H1 (cell line): ENCODE measurements around the gene RAB1B. TPM values are rescaled to one million over a fixed set of nuclear protein-coding genes. Genes with fewer than 3 reads are reported as not detected.

Experiments used
- CTCF ChIA-PET: fragments of 300-600 bp; sonication (Branson Sonifier 250); formaldehyde crosslinking; loops from one replicate; lab custom pipeline; 2021; ENCODE audit not compliant: partially characterized antibody; lab: Charles Lee
- POLR2A ChIA-PET: fragments of 300-600 bp; sonication (Branson Sonifier 250); formaldehyde crosslinking; loops from one replicate; lab custom pipeline; 2021; ENCODE audit warnings: inconsistent platforms; ENCODE audit not compliant: partially characterized antibody; lab: Charles Lee
- DNase-seq, 2 experiments: peaks; one replicate each; pipeline versions ENCODE4 v3.0.0 to v3.0.0-alpha.2; 2010 to 2022; ENCODE audit warnings: low spot score in 2 of 2, low read depth in 1 of 2, mixed read lengths in 1 of 2
- FAIRE-seq: peaks from 2 replicates; lab custom pipeline; 2011; peaks lifted over from hg19 to GRCh38; lab: Jason Lieb, UNC
- H2AFZ ChIP-seq: 2 replicates; pipeline ENCODE4 v1.8.1; 2012; ENCODE audit warnings: low read length, inconsistent platforms
- H2AK5ac ChIP-seq: 2 replicates; pipeline ENCODE4 v1.6.1; 2013; ENCODE audit warnings: low read depth, low read length
- H2BK120ac ChIP-seq: replicated peaks from 2 replicates; pipeline ENCODE3; 2013; ENCODE audit warnings: low read depth, low read length, inconsistent platforms
- H2BK12ac ChIP-seq: 2 replicates; pipeline ENCODE4 v1.6.1; 2013; ENCODE audit warnings: low read depth, low read length
- H2BK15ac ChIP-seq: 2 replicates; pipeline ENCODE4 v1.6.1; 2013; ENCODE audit warnings: low read length
- H2BK20ac ChIP-seq: 2 replicates; pipeline ENCODE4 v1.6.1; 2013; ENCODE audit warnings: low read length
- H2BK5ac ChIP-seq: 2 replicates; pipeline ENCODE4 v1.6.1; 2013; ENCODE audit warnings: low read depth, low read length
- H3K14ac ChIP-seq: 2 replicates; pipeline ENCODE4 v1.6.1; 2013; ENCODE audit warnings: inconsistent platforms; ENCODE audit not compliant: insufficient read length
- H3K18ac ChIP-seq: 2 replicates; pipeline ENCODE4 v1.6.1; 2013; ENCODE audit warnings: low read length; ENCODE audit errors: extremely low read depth
- H3K23ac ChIP-seq: 2 replicates; pipeline ENCODE4 v1.6.1; 2013; ENCODE audit warnings: inconsistent platforms; ENCODE audit not compliant: insufficient read length
- H3K23me2 ChIP-seq: 2 replicates; pipeline ENCODE4 v1.6.1; 2013; ENCODE audit warnings: low read depth, low read length
- H3K27ac ChIP-seq: 2 replicates; pipeline ENCODE4 v1.6.1; 2011; ENCODE audit warnings: low read depth, low read length, inconsistent platforms
- H3K27me3 ChIP-seq, 4 experiments: replicated peaks in 1 of 4; 1 replicate in 1 of 4; 2 replicates in 3 of 4; pipeline versions ENCODE4 v1.6.1 to v1.8.1; 2011 to 2013; ENCODE audit warnings: low read length in 3 of 4, mild to moderate bottlenecking in 3 of 4, inconsistent platforms in 2 of 4, mixed read lengths in 2 of 4, moderate library complexity in 1 of 4; ENCODE audit not compliant: control insufficient read depth in 3 of 4, insufficient read depth in 3 of 4; ENCODE audit errors: extremely low read depth in 1 of 4
- H3K36me3 ChIP-seq, 4 experiments: 2 replicates each; pipeline versions ENCODE4 v1.6.1 to v1.8.1; 2011 to 2013; ENCODE audit warnings: mild to moderate bottlenecking in 4 of 4, low read length in 3 of 4, moderate library complexity in 2 of 4, control low read depth in 1 of 4, inconsistent platforms in 1 of 4; ENCODE audit not compliant: insufficient read depth in 4 of 4, control insufficient read depth in 2 of 4
- H3K4ac ChIP-seq: replicated peaks from 2 replicates; pipeline ENCODE3; 2013; ENCODE audit warnings: low read length, low read depth, mixed read lengths, inconsistent platforms; ENCODE audit not compliant: insufficient read length
- H3K4me1 ChIP-seq, 4 experiments: replicated peaks in 1 of 4; 1 replicate in 1 of 4; 2 replicates in 3 of 4; pipeline versions ENCODE4 v1.6.1 to v1.8.1; 2011 to 2013; ENCODE audit warnings: low read length in 3 of 4, inconsistent platforms in 2 of 4, mixed read lengths in 1 of 4; ENCODE audit not compliant: insufficient read depth in 4 of 4, control insufficient read depth in 3 of 4
- H3K4me2 ChIP-seq, 2 experiments: 2 replicates each; pipeline versions ENCODE4 v1.6.1 to v1.8.1; 2011 to 2013; ENCODE audit warnings: low read depth in 2 of 2, low read length in 2 of 2, control low read depth in 1 of 2, inconsistent platforms in 1 of 2, mild to moderate bottlenecking in 1 of 2; ENCODE audit not compliant: insufficient read depth in 1 of 2
- H3K4me3 ChIP-seq, 4 experiments: fragments of 200-600, 300-600 bp in 1 of 4; sonication (generic), shearing (Covaris generic), sonication (Bioruptor Twin) in 1 of 4; 2 replicates each; pipeline versions ENCODE4 v1.5.1 to v1.8.1; 2011 to 2016; ENCODE audit warnings: low read length in 4 of 4, low read depth in 3 of 4, control low read depth in 2 of 4, inconsistent platforms in 2 of 4, mild to moderate bottlenecking in 2 of 4, mixed read lengths in 1 of 4, moderate library complexity in 1 of 4; ENCODE audit not compliant: insufficient read depth in 2 of 4; ENCODE audit errors: extremely low read depth in 1 of 4
- H3K56ac ChIP-seq: replicated peaks from 2 replicates; pipeline ENCODE3; 2013; ENCODE audit warnings: low read depth, mild to moderate bottlenecking, mixed read lengths, low read length, inconsistent platforms; ENCODE audit not compliant: insufficient read length
- H3K79me1 ChIP-seq: 2 replicates; pipeline ENCODE4 v1.6.1; 2013; ENCODE audit warnings: low read depth, low read length, control low read depth
- H3K79me2 ChIP-seq, 2 experiments: 2 replicates each; pipeline versions ENCODE4 v1.6.1 to v1.8.1; 2012 to 2013; ENCODE audit warnings: low read length in 2 of 2, mild to moderate bottlenecking in 2 of 2, inconsistent platforms in 1 of 2; ENCODE audit not compliant: insufficient read depth in 2 of 2, control insufficient read depth in 1 of 2
- H3K9ac ChIP-seq, 4 experiments: replicated peaks in 1 of 4; 1 replicate in 1 of 4; 2 replicates in 3 of 4; pipeline versions ENCODE4 v1.6.1 to v1.8.1; 2011 to 2013; ENCODE audit warnings: low read depth in 3 of 4, low read length in 3 of 4, control low read depth in 2 of 4, mild to moderate bottlenecking in 2 of 4, moderate library complexity in 2 of 4, inconsistent platforms in 1 of 4; ENCODE audit errors: extremely low read depth in 1 of 4
- H3K9me3 ChIP-seq, 2 experiments: 2 replicates each; pipeline versions ENCODE4 v1.6.1 to v1.8.1; 2012 to 2013; ENCODE audit warnings: mild to moderate bottlenecking in 2 of 2, moderate library complexity in 2 of 2, control low read depth in 1 of 2, inconsistent platforms in 1 of 2, low read depth in 1 of 2, low read length in 1 of 2, mixed read lengths in 1 of 2; ENCODE audit not compliant: insufficient read depth in 2 of 2
- H4K20me1 ChIP-seq, 2 experiments: replicated peaks in 1 of 2; 2 replicates each; pipeline versions ENCODE3 to v1.8.1; 2011 to 2013; ENCODE audit warnings: inconsistent platforms in 2 of 2, low read length in 2 of 2, mild to moderate bottlenecking in 1 of 2; ENCODE audit not compliant: insufficient read depth in 2 of 2, control insufficient read depth in 1 of 2
- H4K5ac ChIP-seq: 2 replicates; pipeline ENCODE4 v1.6.1; 2013; ENCODE audit warnings: low read length, low read depth, mixed read lengths, inconsistent platforms; ENCODE audit not compliant: insufficient read length
- H4K8ac ChIP-seq: 2 replicates; pipeline ENCODE4 v1.8.0; 2013; ENCODE audit warnings: mild to moderate bottlenecking, moderate library complexity, low read length, inconsistent platforms; ENCODE audit not compliant: insufficient read depth; ENCODE audit errors: extremely low read depth
- H4K91ac ChIP-seq: replicated peaks from 2 replicates; pipeline ENCODE3; 2013; ENCODE audit warnings: low read length, mixed read lengths, inconsistent platforms; ENCODE audit not compliant: insufficient read length
- CEBPB ChIP-seq: IDR thresholded peaks from 2 replicates; pipeline ENCODE4 v1.6.1; 2012; ENCODE audit warnings: low read depth, low read length
- CHD1 ChIP-seq: IDR thresholded peaks from 2 replicates; pipeline ENCODE4 v1.6.1; 2012; ENCODE audit warnings: low read depth, low read length, improper control_type of control experiment
- CREB1 ChIP-seq: IDR thresholded peaks from 2 replicates; pipeline ENCODE4 v1.6.1; 2012; ENCODE audit warnings: inconsistent platforms
- EGR1 ChIP-seq: IDR thresholded peaks from 2 replicates; pipeline ENCODE4 v1.6.1; 2011; ENCODE audit warnings: low read depth, low read length, borderline replicate concordance
- FOSL1 ChIP-seq: IDR thresholded peaks from 2 replicates; pipeline ENCODE4 v1.6.1; 2011; ENCODE audit warnings: mild to moderate bottlenecking, low read depth, low read length, moderate library complexity; ENCODE audit not compliant: insufficient read depth
- GTF2F1 ChIP-seq: IDR thresholded peaks from 2 replicates; pipeline ENCODE4 v1.6.1; 2012; ENCODE audit warnings: low read depth, low read length, improper control_type of control experiment, borderline replicate concordance
- HDAC6 ChIP-seq: IDR thresholded peaks from one replicate; pipeline ENCODE4 v1.7.1; 2012; ENCODE audit warnings: low read depth, mild to moderate bottlenecking, inconsistent platforms, low read length, moderate library complexity
- PHF8 ChIP-seq: fragments of 200-600 bp; sonication (generic); conservative IDR thresholded peaks from 2 replicates; pipeline ENCODE4 v1.7.1; 2012; ENCODE audit warnings: low read depth, mild to moderate bottlenecking, inconsistent platforms, low read length, moderate library complexity
- POLR2A ChIP-seq, 2 experiments: IDR thresholded peaks; 1 replicate in 1 of 2; 2 replicates in 1 of 2; pipeline ENCODE4 v1.6.1; 2011; ENCODE audit warnings: low read depth in 2 of 2, low read length in 2 of 2, mild to moderate bottlenecking in 2 of 2; ENCODE audit errors: control extremely low read depth in 1 of 2
- SP1 ChIP-seq: IDR thresholded peaks from 2 replicates; pipeline ENCODE4 v1.6.1; 2011; ENCODE audit warnings: low read depth, low read length
- TAF1 ChIP-seq: IDR thresholded peaks from 2 replicates; pipeline ENCODE4 v1.6.1; 2011; ENCODE audit warnings: mild to moderate bottlenecking, low read depth, low read length
- WGBS, 2 experiments: shearing (Covaris generic) in 1 of 2; methylation state at CpG; one replicate each; pipeline versions ENCODE4 v1.1.6 to v1.1.7; 2013 to 2015; ENCODE audit warnings: low lambda C conversion rate in 2 of 2, mixed read lengths in 2 of 2, inconsistent platforms in 1 of 2, low coverage in 1 of 2, missing lambda C conversion rate in 1 of 2; ENCODE audit not compliant: insufficient replicate concordance in 2 of 2, insufficient coverage in 1 of 2, insufficient read length in 1 of 2; ENCODE audit errors: extremely low coverage in 1 of 2, missing lambda C conversion rate in 1 of 2; 5-methylcytosine and 5-hydroxymethylcytosine counted together
- polyA plus RNA-seq, 7 experiments: library from polyadenylated mRNA; depleted of rRNA in 3 of 7; stranded (reverse) in 5 of 7; unstranded in 2 of 7; fragments of >200 nt in 5 of 7; fragments of 200-250 nt in 2 of 7; gene quantifications; 1 replicate in 5 of 7; 2 replicates in 1 of 7; 4 replicates in 1 of 7; pipeline versions ENCODE4 v1.2.1 to v1.2.3, GENCODE V29; 2011 to 2013; ENCODE audit warnings: missing spikeins in 2 of 7, mixed read lengths in 2 of 7
- total RNA-seq: library from RNA; stranded (reverse); fragmentation: NEBNext Ultra II Directional; extraction: Animal tissue kit (Norgen Biotek cat#: 25700); gene quantifications from 2 replicates; pipeline ENCODE4 v1.2.1, GENCODE V29; 2021

RAB1B gene
- total and polyA plus RNA-seq, 2 of the 8 experiments (the other 6 are each of a cell fraction or from before 2014, with no cell fraction given): 100 to 217 TPM

DNA sequence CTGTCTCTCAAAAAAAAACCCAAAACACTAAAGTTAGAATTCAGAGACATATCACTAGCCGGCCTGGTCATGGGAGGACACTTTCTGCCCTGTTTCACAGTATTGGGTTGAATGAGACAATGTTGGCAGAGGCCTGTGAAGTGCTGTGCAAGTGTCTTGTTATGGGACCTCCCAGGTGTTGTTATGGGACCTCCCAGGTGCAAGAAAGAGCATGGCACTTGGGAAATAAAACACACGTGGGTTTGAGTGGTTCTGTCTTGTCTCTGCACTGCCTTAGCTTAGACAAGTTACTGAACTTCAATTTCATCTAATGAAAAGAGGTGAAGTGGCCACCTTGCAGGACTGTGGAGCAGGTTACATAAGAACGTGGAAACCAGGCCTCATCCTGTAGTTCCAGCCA lies 28.9 kb upstream of the RAB1B start:
- Histone ChIP-seq H3K36me3 (peaks cover 0 to 10% (median 2%) of the 10 kb centered on the region in 4 experiments; a peak in 3 of 8 replicates), H3K27me3 (no peaks in the 10 kb centered on the region), H2BK12ac (no peak overlapping the region), H2BK5ac (no peak overlapping the region; the same call in 1 of the 2 replicates), H3K79me1 (no peaks in the 10 kb centered on the region), H2BK20ac (no peak overlapping the region), H3K4me2 (no peak overlapping the region), H3K56ac (no peak overlapping the region), H4K20me1 (peaks cover 0 to 4% of the 10 kb centered on the region in 2 experiments), H2BK15ac (no peak overlapping the region), H2AFZ (no peak overlapping the region), H2BK120ac (no peak overlapping the region), H3K27ac (no peak overlapping the region), H3K4me1 (no peaks in the 10 kb centered on the region), H4K8ac (no peak overlapping the region), H2AK5ac (no peak overlapping the region), H4K91ac (no peak overlapping the region), H3K4ac (no peak overlapping the region), H3K23ac (no peak overlapping the region), H3K23me2 (no peaks in the 10 kb centered on the region), H4K5ac (no peak overlapping the region), H3K79me2 (no peaks in the 10 kb centered on the region), H3K9me3 (no peaks in the 10 kb centered on the region), H3K18ac (no peak overlapping the region)
- FAIRE-seq (no peak), DNase-seq (no peak)
- ChIA-PET CTCF (interaction anchor here (1.3 to 12.4 kb wide), 6 partner anchors 8 to 78 kb away, joined by 3 to 123 read pairs (median 4); no protein-coding TSS in a partner anchor), POLR2A (interaction anchor here (0.6 to 2.1 kb wide), 6 partner anchors 10 to 29 kb away, joined by 3 to 7 read pairs (median 3); partner anchors contain the start of gene RAB1B)
- no peak for TF ChIP-seq PHF8
- TF ChIP-seq FOSL1: no peak
- TF ChIP-seq TAF1: no peak
- TF ChIP-seq HDAC6: no peak
- no peak for TF ChIP-seq CREB1
- TF ChIP-seq CHD1: no peak
- no peak for TF ChIP-seq EGR1
- no peak for TF ChIP-seq CEBPB
- no peak for TF ChIP-seq SP1
- no peak for TF ChIP-seq POLR2A (IDR thresholded peaks at IDR 0.05; ENCODE audit: control extremely low read depth in 1 of 2, low read depth in 2 of 2, low read length in 2 of 2)
- TF ChIP-seq GTF2F1: no peak
- TF ChIP-seq, all 59 proteins: peak for 0
- 82% methylated on average over 3 of the region's 3 CpGs; no CpG with 5 or more reads in 1 of the 2 experiments for WGBS, 2 experiments
- H3K4me3 ChIP-seq: no peak overlapping the region
- H3K9ac ChIP-seq: no peak overlapping the region; a peak in 1 of 7 replicates
- no peak overlapping the region for H3K14ac ChIP-seq
